ENCODE data around the gene AGBL5.

AGBL5 gene

DNA sequence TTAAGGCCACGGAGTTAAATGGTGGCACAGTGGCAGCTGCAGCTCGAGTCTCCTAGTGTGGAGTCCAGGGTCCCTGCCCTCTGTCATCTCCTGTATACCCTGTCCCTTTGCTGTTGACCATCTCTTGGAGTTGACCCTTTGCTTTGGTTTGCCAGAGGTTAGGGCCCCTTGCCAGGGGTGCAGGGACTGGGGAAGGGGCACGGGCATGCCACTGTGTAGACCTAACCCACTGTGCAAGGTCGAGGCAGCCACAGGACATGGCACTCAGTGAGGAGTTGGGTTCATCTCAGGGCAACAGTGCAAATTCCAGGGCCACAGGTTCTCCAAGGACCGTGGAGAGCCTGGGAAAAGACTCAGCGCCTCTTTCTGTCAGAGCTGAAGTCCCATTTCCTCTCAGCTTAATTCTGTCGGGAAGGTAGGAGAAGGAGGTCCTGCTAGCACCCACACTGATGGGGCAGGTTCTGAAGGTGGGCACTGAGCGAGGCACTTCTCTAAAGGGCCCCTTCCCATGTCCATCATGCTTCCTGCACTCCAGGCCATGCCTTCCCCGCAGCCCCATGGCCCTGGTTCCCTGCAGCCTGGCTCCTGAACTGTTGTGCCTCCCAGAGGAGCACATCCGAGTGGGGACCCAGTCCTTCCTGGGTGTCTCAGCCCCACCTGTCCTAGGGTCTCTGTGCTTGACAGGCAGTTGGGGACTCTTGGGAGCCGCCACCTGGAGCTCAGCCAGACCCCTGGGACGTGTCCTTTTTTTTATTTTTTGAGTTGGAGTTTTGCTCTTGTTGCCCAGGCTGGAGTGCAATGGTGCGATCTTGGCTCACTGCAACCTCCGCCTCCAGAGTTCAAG, 37.9 kb downstream of the AGBL5 start:
- DNase-seq (ENCODE audit: extremely low read depth, low read depth), result no peak
- no peak for TF ChIP-seq CTCF (IDR thresholded peaks at IDR 0.05; ENCODE audit: low read depth, low read length)

DNA sequence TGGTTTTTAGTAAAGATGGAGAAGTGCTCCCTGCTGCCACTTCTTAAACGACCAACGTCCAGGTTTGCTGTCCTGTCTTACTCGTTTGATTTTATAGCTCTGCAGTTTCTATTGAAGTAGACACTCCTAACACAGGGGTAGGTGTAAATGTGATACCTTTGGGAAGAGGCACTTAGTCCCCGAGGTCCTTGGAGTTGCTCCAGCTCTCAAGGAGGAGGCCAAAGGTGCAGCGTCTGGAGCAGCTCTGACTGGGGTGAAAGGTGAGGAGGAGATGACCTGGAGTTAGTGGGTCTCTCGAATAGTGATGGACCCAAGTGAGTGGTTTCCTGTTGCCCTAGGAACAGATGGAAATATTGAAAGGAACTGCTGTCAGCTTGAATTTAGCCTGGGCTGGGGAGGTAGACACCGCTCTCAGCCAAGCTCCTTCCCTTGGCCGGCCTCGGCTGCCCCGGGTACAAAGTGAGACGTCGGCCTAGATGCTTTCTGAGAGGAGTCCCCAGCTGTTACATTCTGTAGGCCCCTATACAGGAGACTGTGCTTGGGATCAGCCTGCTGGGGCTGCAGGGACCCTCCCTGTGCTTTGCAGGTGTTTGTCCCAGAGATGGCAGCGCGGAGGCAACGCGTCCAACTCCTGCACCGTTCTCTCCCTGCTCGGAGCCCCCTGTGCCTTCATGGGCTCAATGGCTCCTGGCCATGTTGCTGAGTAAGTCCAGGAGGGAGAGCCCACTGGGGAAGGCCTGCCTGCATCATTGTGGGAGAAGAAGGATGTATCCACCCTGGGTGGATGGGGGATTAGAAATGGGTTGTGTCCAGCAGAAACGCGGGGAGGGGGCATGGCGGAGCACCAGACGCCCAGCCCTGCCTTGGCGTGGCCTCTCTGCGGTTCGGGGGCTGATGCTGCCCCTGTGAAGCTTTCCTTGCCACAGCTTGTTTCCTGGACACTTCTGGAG, 40.6 kb downstream of the AGBL5 start:
- no peak for DNase-seq (ENCODE audit: extremely low read depth, low read depth)
- no peak for TF ChIP-seq CTCF (IDR thresholded peaks at IDR 0.05; ENCODE audit: low read depth, low read length)

DNA sequence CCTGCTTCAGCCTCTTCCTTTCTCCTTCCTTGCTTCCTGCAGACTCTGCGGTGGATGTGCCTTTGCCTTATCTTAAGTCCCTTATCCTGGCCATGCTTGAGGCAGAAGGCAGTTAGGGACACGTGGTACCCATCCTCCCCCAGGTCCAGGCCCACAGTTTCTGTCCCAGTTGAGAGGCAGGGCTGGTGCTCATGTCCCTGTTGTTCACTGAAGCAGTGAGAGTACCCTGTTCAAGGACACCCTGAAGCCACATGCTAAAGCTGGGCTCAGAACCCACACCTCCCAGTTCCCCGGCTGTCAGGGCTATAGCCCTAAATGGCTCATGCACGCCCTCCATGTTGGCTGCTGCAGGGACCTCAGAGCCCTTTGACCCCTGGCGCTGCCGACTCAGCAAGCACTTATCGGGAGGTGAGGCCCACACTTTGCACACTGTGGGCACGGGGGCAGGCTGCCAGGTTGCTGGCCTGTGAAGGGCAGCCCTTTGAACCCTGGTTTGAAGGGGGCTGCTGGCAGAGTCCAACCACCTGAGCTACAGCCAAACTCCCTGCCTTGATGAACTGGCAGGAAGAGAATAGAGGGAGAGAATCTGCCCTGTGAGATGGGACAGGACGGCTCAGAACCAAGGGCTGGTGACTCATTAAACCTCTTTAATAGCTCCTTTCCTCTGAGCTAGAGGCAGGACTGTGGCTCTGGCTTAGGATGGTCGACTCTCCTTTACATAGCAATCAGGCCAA, 41.4 kb downstream of the AGBL5 start:
- TF ChIP-seq CTCF (IDR thresholded peaks at IDR 0.05; ENCODE audit: low read depth, low read length), result no peak
- no peak for DNase-seq (ENCODE audit: extremely low read depth, low read depth)

DNA sequence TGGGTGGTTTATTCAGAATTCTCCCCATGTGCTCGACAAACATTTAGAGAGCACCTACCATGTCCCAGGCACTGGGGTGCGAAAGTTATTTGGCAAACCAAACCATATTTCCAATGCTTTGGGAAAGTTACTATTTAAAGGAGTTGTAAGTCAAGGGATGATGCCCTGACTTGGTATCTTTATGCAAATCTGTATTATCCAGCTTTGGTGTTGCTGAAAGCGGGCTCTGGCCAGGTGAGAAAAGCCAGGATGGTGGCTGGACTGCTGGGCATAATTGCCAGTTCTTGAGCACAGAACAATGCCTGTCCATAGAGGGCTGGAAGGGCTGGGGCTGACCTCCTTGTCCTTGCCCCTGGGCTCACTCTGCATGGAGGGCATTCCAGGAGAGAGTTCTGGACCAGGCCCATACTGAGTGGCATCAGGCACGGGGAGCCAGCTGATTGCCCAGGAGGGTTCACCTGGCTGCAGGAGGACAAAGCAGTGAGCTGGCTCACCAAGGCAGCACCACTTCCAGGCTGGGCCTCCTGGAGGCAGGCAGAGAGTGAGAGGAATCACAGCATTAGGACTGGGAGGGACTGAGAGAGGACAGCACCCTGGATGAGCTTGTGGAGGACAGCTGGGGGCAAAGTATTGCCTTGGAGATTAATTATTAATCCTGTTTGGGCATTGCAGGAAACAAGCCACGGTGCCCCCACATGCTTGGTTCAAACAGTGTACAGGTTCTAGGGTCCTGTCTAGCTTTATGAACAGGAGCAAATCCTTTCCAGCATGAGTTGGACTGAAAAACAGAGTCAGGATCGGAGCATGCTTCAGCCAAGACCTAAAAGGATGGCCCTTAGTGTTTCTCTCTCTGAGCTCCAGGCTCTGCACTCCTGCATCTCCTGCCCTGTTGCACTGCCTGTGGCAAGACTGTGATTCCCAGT, 42.2 kb downstream of the AGBL5 start:
- DNase-seq (ENCODE audit: extremely low read depth, low read depth), result no peak
- TF ChIP-seq CTCF (IDR thresholded peaks at IDR 0.05; ENCODE audit: low read depth, low read length), result no peak

GRCh38 chr2:27094353-27094984, 43.0 kb downstream of the AGBL5 start:
- DNase-seq (ENCODE audit: extremely low read depth, low read depth), result no peak
- TF ChIP-seq CTCF (IDR thresholded peaks at IDR 0.05; ENCODE audit: low read depth, low read length), result no peak

- DNase-seq (ENCODE audit: extremely low read depth, low read depth), result no peak
- no peak for TF ChIP-seq CTCF (IDR thresholded peaks at IDR 0.05; ENCODE audit: low read depth, low read length)
These were observed 43.9 kb downstream of the AGBL5 start for GRCh38 chr2:27095427-27095744.
